GM21360 (cell line): ENCODE results near the gene ZC3H11A.
"Not testable (repeated sequence)": the region's sequence is repeated elsewhere in the genome, so short reads cannot be mapped to it uniquely, and the experiment has no call there.

ENCODE experiments used
- ATAC-seq: cut with Tn5 transposase; IDR thresholded peaks from one replicate; pipeline ENCODE4 v1.9.1; 2021; ENCODE audit warnings: mild to moderate bottlenecking, moderate library complexity; ENCODE audit not compliant: unreplicated experiment

ZC3H11A gene

DNA sequence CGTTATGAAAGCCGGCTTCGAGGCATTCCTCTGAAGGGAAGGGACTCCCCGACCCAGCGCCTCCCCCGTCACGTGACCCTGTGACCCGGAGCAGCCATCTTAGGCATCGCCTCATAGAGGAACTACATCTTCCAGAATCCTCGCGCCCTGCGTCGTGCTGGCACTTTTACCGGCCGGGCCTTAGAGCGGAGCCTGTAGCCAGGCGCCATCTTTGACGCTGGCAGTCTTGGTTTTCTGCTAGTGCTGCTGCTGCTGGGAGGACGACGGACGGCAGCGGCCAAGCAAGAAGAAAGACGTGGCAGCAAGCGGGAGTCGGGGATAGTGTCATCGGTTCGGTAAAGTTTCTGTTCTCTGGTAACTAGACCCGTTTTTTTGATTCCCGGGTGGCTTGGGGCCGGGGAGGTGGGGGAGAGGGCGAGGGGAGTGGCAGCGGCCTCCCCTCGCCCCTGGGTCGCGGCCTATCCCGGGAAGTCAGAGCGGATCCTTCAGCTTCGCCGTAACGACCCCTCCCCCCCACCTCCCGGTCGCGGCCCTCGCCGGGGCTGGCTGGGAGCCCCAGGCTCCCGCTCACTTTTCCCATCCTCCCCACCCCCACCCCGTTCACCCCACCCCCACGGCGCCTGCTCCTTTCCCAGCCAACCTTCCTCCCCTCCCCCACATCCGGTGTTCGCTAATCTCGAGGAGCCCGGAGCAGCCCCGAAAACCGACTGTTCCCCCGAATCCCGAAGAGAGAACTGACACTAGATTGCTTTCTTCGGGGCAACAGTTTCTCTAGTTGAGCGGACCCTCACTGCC lies at the start of gene ZC3H11A, which contains the start of gene ZBED6:
Gene ZC3H11A (plus strand): TSS at position 183 of the 795 bp plus-strand sequence. CDS start 21,448 bp downstream, outside the sequence.
Gene ZBED6 (plus strand): TSS at position 183 of the 795 bp plus-strand sequence. CDS start 1,900 bp downstream, outside the sequence.
- ATAC-seq = peak; percentile 95

- no peak for ATAC-seq
Measured at GRCh38 chr1:203746281-203746680, 49.1 kb upstream of the ZC3H11A start.

- no peak for ATAC-seq
Measured at GRCh38 chr1:203751051-203751450, 44.4 kb upstream of the ZC3H11A start.

DNA sequence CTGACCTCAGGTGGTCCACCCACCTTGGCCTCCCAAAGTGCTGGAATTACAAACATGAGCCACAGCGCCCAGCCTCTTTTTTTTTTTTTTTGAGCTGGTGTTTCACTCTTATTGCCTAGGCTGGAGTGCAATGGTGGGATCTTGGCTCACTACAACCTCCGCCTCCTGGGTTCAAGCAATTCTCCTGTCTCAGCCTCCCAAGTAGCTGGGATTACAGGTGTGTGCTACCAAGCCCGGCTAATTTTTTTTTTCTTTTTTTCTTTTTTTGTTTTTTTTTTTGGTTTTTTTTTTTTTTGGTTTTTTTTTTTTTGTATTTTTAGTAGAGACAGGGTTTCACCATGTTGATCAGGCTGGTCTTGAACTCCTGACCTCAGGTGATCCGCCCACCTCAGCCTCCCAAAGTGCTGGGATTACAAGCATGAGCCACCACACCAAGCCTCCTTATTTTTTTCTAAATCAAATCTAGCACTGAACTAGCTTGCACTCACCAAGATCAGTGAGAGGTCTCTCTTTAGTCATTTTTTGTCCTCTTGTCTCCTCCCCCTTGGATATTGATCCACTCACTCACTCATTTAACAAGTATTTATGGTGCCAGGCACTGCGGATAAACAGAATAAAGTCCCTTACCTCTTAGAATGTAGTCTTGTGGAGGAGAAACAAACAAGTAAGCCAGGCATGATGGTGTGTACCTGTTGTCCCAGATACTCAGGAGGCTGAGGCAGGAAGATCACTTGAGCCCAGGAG lies 43.6 kb upstream of the ZC3H11A start:
- not testable (repeated sequence) for ATAC-seq

DNA sequence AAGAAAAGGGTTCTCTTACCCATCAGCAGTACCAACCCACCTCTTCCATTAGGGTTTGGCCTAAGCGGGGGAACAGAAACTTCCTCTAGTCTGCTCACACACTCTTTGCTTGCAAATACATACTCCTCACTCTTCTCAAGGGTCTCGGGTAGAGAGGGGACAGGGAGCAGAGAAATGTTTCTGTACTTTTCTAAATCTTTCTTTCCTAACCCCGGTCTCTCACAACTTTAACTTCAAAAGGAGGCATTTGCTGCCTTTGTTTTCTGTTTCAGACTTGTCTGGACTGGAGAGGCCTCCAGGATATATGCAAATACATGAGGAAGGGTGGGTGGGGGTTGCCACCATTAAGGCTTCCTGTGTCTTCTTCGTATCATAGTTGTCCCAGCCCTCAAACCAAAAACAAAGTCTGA lies 41.0 kb upstream of the ZC3H11A start:
- ATAC-seq = no peak

DNA sequence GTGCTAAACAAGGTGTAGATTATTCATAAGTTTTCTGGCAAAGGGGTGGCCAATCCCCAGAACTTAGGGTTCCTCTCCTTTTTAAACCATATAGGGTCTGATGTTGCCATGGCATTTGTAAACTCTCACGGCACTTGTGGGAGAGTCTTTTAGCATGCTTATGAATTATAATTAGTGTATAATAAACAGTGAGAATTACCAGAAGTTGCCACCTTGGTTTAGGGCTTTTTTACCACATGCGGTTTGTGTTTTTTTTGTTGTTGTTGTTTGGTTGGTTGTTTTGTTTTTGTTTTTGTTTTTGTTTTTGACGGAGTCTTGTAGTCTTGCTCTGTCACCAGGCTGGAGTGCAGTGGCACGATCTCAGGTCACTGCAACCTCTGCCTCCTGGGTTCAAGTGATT lies 39.4 kb upstream of the ZC3H11A start:
- ATAC-seq = no peak

DNA sequence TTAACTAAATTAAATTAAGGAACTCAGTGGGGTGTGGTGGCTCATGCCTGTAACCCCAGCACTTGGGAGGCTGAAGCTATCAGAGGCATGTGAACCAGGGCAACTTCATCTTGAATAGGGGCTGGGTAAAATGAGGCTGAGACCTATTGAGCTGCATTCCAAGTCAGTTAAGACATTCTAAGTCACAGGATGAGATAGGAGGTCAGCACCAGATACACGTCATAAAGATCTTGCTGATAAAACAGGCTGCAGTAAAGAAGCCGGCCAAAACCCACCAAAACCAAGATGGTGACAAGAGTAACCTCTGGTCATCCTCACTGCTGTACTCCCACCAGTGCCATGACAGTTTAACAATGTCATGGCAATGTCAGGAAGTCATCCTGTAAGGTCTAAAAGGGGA lies 36.7 kb upstream of the ZC3H11A start:
- not testable (repeated sequence) for ATAC-seq

DNA sequence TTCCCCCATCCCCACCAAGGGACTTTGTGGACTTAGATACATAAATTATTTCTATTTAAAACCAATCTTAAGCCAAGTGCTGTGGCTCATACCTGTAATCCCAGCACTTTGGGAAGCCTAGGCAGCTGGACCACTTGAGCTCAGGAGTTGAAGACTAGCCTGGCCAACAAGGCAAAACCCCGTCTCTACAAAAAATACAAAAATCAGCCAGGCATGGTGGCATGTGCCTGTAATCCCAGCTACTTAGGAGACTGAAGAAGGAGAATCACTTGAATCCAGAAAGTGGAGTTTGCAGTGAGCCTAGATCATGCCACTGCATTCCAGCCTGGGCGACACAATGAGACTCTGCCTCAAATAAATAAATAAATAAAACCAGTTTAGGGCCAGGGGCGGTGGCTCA lies 34.9 kb upstream of the ZC3H11A start:
- no peak for ATAC-seq

GRCh38 chr1:203761958-203762357 lies 33.5 kb upstream of the ZC3H11A start:
- ATAC-seq = not testable (repeated sequence)

- ATAC-seq = no peak
Measured at GRCh38 chr1:203763505-203763904, 31.9 kb upstream of the ZC3H11A start.

GRCh38 chr1:203764105-203765028 lies 31.1 kb upstream of the ZC3H11A start:
- no peak for ATAC-seq

DNA sequence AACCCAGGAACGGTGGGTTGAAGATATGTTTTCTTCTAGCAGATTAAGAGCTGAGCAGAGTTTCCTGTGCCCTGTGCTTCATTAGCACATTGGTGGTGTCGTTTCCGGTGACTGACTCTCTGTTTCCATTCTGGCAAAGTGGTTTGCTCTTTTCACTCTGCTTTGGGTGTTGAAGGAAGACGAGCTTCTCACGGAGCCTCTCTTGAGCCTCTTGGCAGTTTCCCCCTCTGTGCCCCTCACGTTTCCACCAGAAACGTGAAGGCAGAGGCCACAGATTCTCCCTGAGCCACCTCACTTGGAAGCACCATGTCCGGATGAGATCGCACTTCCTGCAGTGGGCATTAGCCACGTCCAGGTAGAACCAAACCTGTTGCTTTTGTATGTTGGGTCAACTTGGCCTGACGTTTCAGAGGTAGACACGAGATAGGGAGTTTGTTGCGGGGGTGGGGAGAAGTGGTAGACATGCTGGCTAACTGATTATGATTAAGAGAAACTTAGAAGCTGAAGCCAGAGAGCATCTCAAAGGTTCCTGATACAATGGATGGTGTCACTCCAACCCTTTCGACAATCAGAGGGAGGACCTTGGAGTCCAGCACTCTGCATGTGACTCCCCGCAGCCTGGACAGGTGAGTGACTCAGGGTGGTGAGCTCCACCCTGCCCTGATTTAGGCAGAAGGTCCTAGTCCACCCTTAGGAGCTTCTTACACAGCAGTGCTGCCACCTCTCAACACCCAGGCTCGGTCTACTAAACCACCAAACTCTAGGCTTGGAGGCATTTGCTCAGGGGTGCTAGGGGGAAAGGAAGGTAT lies 30.2 kb upstream of the ZC3H11A start, which contains the start of gene LAX1:
Gene LAX1 (plus strand): TSS at position 155 of the 809 bp plus-strand sequence. CDS start 383 bp downstream, at position 538.
- no peak for ATAC-seq

DNA sequence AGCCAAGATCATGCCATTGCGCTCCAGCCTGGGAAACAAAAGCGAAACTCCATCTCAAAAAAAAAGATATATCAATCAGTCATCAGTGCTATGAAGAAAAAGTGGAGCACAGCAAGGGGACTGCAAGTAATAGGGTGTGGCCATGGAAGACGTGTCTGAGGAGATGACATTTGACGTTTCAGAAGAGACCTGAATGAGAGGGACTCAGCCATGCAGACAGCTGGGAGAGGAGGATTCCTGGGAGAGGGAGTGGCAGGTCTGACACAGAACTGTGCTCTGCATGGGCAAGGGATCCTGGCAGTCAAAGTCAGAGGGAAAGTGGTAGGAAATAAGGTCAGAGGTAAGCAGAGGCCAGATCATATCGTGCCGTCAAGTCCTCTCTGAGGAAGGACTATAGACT lies 27.2 kb upstream of the ZC3H11A start:
- ATAC-seq = no peak

- ATAC-seq = no peak
Measured at GRCh38 chr1:203769505-203770343, 25.7 kb upstream of the ZC3H11A start.

- ATAC-seq = no peak
Measured at GRCh38 chr1:203771901-203772301, 23.5 kb upstream of the ZC3H11A start.

DNA sequence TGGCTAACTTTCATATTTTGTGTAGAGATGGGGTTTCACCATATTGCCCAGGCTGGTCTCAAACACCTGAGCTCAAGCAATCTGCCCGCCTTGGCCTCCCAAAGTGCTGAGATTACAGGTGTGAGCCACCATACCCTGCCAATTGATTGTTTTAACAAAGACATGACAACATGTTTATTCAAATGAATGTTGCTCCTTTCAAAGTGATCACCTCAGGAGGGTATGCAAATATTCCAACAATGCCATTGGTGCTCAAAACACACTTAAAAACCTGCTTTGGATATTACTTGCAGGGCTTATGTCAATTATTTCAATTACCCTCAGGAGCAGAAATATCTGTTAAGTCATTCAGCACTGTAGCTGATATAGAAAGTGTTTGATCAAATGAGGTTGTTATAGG lies 22.6 kb upstream of the ZC3H11A start:
- no peak for ATAC-seq

DNA sequence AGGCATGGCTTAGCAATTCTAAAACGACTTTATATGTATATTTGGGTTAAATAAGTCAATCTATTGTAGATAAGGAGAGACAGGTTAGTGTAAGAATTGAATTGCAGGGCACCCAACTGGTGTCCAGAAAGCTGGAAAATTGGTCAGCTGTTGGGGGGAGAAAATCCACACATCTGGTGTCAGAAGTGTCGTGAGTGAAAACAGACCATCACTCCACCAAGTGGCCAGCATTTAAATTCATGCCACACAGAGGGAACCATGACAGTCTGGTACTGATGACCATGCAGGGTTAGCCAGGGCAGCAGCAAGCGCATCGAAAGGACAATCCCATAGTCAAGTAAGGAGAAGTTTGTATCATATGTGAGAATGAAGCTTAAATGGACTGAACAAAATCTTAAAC lies 18.8 kb upstream of the ZC3H11A start:
- ATAC-seq = no peak

- ATAC-seq = no peak
Measured at GRCh38 chr1:203777596-203777995, 17.8 kb upstream of the ZC3H11A start.

- no peak for ATAC-seq
Measured at GRCh38 chr1:203778146-203778545, 17.3 kb upstream of the ZC3H11A start.
